Measurements from ENCODE around the gene MAST4.

The MAST4 gene

DNA sequence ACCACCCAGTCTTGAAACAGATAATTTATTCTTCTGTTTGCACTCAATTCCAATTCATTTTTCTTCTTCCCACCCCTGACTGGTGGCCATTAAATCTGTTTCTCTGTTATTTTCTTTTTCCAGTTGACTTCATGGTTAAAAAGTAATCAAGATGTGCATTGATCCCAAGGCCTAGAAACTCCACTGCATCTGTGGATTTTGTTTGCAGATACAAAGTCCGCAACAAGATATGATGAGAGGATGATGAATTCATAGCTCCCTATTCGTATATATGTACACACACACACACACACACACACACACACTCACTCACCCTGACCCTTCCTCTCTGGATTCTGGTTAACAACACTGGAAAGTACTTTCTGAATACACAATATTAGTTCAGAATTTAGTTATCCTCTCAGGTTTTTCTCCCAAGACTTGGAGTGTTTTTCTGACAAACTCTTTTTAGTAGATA is 548.0 kb downstream of the MAST4 start:
- ATAC-seq: no peak

DNA sequence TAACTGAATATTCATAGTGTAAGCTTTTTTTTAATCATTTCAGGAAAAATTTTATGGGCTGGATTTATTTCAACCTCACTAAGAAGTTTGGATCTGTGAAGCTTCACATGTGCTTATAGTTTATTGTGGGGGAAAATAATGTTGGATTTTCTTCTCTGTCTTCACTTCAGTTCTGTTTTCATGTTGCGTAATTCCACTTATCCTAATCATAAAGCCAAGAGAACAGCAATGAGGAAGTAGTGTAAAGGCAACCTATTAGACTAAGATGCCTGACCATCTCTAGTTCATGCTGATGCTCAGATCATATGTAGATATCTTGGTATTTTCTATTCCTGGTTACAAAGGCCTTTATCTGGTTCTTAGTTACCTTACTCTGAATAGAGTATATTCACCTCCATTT is 550.4 kb downstream of the MAST4 start:
- ATAC-seq: no peak

DNA sequence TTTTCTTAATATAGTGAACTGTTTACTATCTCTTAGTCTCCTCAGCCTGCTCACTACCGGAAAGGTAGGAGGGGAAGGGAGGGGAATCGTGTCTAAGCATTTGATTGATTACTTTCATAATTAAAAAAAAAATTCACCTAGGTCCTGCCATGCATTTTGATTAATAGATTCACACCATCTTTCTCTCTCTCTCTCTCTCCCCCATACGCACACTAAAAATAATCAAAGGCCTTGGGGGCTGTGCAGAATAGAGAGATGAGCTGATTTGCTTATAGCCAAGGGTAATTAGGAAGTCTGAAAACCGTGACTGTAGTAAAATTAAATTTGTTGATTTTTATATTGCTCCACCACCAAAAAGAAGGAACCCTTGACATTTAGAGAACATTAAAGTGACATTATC is 550.8 kb downstream of the MAST4 start:
- ATAC-seq: no peak

DNA sequence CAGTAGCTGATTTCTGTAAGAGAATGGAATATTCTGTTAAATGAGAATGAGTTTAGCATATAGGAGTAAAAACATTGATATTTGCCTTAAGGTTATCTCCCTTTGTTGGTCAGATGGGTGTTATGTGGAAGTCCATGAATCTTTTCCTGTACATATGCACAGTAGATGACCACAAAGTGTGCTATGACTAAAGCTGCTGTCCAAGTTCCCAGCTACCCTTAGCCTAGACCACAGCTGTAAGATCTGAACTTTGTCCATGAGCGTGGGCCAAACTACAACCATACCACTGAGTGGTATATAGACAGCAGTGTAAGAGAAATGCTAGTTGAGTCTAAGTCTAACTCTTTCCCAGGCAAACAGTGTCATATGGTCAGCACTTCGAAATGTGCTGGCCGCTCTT is 551.6 kb downstream of the MAST4 start:
- ATAC-seq: no peak

DNA sequence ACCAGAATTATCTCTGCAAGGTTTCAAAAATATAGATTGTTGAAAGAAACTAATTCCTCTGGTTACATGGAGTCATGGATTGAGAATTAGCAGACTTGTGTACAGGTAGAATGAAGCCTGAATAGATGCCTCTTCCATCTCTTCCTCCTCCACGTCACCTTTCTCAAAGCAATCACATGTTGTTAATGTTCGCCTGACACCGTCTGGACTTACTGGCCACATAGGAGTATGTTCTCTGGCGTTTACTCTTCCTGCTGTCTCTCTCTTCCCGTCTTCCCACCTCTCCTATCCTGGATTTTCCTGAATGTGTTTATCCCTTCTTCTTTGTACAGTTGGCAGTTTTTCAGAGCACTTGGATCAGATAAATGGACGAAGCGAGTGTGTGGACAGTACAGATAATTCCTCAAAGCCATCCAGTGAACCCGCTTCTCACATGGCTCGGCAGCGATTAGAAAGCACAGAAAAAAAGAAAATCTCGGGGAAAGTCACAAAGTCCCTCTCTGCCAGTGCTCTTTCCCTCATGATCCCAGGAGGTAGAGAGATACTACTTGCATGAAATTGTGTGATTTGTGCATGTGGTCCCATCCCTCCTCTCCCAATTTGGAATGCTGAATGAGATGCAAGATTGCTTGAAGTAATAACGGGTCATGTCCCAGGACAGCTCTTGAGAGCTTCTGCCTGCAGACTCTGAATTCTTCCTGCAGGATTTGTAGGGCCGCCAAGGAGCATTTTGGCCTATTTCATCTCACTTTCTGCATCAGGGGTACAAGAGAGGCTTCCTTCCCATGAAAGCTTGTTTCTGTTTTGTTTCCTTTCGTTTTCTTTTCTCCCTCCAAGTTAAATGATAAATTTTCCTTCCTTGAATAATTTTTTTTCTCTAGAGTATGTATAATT is 553.1 kb downstream of the MAST4 start:
- ATAC-seq: no peak

DNA sequence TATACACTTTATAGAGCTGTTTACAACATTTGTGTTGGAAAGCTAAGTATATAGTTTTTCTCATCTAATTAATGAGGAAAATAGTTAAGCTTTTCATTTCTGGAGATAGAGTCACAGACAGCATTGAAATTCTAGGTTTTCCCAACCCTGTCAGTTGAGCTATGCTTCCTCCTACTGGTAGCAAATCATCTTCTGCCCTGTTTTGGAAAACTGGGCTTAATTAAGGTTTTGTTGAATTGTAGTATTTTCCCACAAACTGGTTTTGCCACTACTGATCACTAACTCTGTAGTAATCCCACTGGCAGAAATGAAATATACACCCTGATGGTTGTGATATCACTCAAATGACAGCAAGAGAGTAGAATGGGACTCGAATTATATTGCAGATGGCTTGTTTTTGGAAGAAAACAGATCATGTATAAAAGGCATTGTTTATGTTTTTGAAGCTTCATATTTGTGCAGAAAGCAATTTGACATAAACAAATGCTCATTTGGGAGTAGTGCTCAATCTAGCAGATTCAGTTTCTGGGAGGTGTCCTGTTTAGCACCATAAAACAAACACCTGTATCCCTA is 553.8 kb downstream of the MAST4 start:
- ATAC-seq: no peak

DNA sequence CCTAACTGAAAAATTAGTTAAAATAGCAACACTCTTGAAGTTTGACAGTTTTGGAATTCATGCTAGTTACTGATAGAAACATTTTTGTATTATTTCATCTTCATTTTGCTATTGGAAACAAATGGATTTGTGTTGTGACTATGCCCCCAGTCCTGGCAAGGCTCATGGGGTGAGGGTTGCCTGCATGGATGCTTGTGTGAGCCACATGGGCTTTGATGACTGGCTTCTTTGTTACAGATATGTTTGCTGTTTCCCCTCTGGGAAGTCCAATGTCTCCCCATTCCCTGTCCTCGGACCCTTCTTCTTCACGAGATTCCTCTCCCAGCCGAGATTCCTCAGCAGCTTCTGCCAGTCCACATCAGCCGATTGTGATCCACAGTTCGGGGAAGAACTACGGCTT is 556.2 kb downstream of the MAST4 start:
- no peak for ATAC-seq

DNA sequence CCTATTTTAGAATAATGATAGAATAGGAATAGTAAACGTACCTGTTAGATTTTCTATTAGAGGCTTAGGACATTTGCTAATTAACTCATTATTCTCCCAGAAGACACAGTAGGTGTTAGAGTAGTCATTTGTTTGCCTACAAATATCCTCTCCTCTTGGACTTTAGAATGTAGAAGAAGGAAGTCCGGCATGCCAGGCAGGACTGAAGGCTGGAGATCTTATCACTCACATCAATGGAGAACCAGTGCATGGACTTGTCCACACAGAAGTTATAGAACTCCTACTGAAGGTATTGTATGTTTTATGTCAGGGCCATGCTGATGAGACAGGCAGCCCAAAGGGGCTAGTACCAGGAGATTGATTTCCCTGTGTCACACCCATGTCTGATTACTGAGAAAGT is 557.1 kb downstream of the MAST4 start:
- no peak for ATAC-seq

DNA sequence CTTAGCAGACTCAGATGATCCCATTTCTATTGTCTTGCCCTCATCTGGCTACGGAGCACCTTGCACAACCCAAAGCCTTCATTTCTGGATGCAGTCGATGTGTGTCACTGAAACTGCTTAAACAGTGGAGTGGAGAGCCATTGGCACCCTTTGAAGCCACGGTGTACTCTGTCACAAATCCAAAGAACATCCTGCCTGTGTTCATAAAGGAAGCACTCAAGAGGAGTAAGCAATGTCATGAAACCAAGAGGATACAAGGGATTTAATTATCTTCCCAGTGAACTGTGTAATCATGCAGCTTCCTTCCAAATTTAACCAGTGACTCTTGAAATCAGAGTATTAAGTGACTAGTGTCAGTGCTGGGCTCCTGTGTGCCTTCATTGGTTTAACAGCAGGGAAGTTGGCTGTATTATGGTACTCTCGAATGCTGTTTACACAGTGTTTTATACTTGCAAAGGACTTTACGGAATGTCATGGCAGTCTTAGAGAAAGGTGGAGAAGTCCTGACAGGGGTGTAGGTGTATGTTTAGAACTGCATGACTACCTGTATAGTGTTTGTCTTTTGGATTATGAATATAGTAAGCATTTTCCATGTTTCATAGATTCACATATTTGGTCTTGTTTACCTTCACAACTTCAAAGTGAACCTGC is 558.5 kb downstream of the MAST4 start:
- no peak for ATAC-seq

DNA sequence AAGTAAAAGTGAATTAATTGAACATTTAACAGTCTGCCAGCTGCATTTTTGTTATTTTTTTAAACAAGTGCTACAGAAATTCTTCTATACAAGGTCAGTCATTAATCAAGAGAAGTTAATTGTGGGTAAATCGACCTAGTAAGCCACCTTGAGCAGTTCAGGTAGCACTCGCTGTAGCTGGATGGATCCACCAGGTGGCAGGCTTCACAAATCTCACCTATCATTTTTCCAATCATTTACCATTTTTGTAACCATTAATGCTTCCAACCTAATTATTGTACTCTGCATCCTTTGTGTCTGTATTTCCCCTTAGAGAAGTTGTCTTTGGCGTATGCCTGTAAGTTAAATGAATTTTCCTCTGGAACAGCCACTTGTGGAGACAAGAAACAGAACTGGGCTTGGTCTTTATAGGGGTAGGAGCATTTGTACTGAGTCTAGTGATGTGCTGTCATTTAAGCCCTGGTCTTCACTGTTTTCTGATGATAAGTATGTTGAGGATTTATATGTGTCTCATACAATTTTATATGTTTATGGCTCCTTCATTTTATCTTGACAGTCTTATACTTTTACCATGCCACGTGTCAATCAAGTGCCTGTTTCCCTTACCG is 560.9 kb downstream of the MAST4 start:
- ATAC-seq: peak; percentile 40 to 42

DNA sequence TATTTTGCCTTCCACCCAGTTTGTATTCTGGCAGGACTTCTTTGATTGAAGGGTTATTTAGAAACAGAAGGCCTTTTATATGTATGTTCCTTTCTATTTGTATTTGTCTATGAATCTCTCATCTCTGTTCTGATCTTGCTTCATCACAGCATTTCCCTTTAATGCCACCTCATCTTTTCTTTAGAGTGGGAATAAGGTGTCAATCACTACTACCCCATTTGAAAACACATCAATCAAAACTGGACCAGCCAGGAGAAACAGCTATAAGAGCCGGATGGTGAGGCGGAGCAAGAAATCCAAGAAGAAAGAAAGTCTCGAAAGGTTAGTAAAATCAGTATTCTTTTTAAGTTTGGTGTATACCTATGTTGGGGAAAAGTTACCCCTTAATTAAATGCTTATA is 564.1 kb downstream of the MAST4 start:
- no peak for ATAC-seq

DNA sequence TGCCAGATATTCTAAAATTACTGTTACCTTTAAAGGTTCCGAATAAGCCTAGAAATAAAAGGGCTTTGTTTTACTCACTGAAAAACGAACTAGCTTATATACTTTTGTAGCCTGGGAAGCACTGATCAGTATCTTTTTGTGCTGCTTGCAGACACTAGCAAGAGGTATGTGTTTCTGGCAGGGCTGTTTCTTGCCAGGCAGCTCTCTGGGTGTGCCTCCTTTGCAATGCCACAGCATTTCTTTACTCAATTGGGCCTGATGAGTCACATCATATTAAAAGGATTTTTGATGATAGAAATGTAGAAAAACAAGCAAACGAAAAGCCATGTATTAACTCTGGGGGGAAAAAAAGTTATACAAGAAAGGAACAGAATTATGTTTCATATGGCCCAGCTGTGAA is 564.8 kb downstream of the MAST4 start:
- peak; percentile 56 to 64 for ATAC-seq

DNA sequence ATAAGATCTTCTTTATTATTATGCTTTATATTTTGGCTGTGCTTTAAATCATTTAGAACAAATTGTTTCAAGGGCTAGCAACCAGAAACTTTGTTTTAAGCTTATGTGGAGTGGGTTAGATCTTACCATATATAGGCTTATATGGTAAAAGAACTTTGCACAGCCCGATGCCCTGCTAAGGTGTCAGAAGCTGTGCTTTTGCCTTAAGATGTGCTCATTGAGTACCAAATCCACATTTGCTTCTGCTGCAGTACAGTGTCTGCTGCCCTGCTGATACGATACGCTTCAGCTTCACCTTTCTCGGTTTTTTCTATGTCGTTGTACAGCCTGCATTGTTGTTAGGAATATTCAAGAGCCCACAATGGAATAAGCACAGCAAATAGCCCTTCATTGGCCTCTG is 565.6 kb downstream of the MAST4 start:
- no peak for ATAC-seq

DNA sequence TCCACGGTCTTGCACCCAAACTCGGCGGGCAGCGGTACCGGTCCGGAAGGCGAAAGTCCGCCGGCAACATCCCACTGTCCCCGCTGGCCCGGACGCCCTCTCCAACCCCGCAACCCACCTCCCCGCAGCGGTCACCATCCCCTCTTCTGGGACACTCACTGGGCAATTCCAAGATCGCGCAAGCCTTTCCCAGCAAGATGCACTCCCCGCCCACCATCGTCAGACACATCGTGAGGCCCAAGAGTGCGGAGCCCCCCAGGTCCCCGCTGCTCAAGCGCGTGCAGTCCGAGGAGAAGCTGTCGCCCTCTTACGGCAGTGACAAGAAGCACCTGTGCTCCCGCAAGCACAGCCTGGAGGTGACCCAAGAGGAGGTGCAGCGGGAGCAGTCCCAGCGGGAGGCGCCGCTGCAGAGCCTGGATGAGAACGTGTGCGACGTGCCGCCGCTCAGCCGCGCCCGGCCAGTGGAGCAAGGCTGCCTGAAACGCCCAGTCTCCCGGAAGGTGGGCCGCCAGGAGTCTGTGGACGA is 567.1 kb downstream of the MAST4 start:
- no peak for ATAC-seq

DNA sequence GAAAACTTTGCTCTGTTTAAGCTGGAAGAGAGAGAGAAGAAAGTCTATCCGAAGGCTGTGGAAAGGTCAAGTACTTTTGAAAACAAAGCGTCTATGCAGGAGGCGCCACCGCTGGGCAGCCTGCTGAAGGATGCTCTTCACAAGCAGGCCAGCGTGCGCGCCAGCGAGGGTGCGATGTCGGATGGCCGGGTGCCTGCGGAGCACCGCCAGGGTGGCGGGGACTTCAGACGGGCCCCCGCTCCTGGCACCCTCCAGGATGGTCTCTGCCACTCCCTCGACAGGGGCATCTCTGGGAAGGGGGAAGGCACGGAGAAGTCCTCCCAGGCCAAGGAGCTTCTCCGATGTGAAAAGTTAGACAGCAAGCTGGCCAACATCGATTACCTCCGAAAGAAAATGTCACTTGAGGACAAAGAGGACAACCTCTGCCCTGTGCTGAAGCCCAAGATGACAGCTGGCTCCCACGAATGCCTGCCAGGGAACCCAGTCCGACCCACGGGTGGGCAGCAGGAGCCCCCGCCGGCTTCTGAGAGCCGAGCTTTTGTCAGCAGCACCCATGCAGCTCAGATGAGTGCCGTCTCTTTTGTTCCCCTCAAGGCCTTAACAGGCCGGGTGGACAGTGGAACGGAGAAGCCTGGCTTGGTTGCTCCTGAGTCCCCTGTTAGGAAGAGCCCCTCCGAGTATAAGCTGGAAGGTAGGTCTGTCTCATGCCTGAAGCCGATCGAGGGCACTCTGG is 567.8 kb downstream of the MAST4 start:
- ATAC-seq: no peak

DNA sequence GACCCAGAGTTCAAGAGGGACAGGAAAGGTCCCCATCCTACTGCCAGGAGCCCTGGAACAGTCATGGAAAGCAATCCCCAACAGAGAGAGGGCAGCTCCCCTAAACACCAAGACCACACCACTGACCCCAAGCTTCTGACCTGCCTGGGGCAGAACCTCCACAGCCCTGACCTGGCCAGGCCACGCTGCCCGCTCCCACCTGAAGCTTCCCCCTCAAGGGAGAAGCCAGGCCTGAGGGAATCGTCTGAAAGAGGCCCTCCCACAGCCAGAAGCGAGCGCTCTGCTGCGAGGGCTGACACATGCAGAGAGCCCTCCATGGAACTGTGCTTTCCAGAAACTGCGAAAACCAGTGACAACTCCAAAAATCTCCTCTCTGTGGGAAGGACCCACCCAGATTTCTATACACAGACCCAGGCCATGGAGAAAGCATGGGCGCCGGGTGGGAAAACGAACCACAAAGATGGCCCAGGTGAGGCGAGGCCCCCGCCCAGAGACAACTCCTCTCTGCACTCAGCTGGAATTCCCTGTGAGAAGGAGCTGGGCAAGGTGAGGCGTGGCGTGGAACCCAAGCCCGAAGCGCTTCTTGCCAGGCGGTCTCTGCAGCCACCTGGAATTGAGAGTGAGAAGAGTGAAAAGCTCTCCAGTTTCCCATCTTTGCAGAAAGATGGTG is 568.8 kb downstream of the MAST4 start:
- ATAC-seq: no peak

DNA sequence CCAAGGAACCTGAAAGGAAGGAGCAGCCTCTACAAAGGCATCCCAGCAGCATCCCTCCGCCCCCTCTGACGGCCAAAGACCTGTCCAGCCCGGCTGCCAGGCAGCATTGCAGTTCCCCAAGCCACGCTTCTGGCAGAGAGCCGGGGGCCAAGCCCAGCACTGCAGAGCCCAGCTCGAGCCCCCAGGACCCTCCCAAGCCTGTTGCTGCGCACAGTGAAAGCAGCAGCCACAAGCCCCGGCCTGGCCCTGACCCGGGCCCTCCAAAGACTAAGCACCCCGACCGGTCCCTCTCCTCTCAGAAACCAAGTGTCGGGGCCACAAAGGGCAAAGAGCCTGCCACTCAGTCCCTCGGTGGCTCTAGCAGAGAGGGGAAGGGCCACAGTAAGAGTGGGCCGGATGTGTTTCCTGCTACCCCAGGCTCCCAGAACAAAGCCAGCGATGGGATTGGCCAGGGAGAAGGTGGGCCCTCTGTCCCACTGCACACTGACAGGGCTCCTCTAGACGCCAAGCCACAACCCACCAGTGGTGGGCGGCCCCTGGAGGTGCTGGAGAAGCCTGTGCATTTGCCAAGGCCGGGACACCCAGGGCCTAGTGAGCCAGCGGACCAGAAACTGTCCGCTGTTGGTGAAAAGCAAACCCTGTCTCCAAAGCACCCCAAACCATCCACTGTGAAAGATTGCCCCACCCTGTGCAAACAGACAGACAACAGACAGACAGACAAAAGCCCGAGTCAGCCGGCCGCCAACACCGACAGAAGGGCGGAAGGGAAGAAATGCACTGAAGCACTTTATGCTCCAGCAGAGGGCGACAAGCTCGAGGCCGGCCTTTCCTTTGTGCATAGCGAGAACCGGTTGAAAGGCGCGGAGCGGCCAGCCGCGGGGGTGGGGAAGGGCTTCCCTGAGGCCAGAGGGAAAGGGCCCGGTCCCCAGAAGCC is 569.6 kb downstream of the MAST4 start:
- ATAC-seq: peak; percentile 75

DNA sequence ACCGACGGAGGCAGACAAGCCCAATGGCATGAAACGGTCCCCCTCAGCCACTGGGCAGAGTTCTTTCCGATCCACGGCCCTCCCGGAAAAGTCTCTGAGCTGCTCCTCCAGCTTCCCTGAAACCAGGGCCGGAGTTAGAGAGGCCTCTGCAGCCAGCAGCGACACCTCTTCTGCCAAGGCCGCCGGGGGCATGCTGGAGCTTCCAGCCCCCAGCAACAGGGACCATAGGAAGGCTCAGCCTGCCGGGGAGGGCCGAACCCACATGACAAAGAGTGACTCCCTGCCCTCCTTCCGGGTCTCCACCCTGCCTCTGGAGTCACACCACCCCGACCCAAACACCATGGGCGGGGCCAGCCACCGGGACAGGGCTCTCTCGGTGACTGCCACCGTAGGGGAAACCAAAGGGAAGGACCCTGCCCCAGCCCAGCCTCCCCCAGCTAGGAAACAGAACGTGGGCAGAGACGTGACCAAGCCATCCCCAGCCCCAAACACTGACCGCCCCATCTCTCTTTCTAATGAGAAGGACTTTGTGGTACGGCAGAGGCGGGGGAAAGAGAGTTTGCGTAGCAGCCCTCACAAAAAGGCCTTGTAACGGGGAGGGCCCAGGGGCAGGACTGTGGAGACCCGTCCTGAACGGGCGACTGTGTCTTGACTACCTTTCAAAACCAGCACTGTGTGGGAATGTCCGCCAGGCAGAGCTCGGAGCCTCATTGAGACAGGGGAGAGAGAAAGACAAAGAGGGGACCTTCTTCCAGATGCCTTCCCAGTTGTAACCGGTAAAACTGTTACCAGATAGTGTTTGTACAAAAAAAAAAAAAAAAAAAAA is 570.5 kb downstream of the MAST4 start:
- peak; percentile 78 for ATAC-seq

DNA sequence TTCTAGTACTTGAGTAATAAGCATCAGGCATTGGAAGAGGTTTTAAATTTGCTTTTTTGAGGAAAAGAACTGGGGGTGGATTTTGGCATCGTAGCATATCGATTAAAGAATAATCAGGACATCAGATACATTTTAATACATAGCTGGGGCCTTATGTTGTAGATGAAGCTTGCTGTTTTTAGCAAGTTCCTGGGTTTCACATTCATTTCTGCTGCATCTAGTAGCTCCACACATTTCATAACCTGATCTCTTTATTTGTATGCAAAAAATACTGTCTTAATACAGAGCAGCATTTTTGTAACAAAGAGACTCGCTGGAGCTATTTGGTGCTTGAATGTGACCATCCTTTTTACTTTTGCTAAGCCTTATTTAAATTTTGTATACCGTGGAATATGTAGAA is 571.9 kb downstream of the MAST4 start:
- no peak for ATAC-seq

DNA sequence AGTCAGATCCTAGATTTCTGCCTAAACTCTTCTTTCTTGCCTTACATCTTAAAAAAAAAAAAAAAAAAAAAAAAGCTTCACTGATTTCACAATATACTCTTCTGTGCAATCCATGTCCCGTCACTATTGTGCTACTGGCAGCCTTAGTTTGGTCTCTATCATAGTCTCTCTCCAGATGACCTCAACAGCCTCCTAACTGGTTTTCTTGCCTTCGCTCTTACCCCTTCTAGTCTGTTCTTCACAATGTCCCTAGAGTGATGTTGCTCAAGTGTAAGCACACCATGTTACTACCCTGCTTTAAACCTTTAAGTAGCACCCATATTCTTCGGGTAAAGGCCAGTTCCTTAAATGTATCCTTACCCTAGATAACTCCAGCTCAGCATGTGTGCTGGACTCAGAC is 574.6 kb downstream of the MAST4 start:
- ATAC-seq: no peak
